Measurements from ENCODE around the gene AHI1.
"Not testable (repeated sequence)": the region's sequence is repeated elsewhere in the genome, so short reads cannot be mapped to it uniquely, and the experiment has no call there.

DNA sequence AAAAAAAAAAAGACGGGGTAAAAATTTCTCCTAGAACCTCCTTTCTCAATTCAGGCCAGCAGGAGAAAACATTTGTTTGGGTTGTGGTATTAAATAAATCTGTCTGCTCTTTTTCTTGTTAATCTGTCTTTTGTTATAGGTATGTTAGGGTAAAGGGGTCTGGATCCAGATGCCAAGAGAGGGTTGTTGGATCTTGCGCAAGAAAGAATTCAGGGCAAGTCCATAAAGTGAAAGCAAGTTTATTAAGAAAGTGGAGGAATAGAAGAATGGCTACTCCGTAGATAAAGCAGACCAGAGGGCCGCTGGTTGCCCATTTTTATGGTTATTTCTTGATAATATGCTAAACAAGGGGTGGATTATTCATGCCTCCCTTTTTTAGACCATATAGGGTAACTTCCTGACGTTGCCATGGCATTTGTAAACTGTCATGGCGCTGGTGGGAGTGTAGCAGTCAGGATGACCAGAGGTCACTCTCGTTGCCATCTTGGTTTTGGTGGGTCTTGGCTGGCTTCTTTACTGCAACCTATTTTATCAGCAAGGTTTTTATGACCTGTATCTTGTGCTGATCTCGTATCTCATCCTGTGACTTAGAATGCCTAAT, 251.0 kb downstream of the AHI1 start:
- TF ChIP-seq, protein P1, sequence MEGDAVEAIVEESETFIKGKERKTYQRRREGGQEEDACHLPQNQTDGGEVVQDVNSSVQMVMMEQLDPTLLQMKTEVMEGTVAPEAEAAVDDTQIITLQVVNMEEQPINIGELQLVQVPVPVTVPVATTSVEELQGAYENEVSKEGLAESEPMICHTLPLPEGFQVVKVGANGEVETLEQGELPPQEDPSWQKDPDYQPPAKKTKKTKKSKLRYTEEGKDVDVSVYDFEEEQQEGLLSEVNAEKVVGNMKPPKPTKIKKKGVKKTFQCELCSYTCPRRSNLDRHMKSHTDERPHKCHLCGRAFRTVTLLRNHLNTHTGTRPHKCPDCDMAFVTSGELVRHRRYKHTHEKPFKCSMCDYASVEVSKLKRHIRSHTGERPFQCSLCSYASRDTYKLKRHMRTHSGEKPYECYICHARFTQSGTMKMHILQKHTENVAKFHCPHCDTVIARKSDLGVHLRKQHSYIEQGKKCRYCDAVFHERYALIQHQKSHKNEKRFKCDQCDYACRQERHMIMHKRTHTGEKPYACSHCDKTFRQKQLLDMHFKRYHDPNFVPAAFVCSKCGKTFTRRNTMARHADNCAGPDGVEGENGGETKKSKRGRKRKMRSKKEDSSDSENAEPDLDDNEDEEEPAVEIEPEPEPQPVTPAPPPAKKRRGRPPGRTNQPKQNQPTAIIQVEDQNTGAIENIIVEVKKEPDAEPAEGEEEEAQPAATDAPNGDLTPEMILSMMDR (IDR thresholded peaks at IDR 0.05): not testable (repeated sequence)
- not testable (repeated sequence) for TF ChIP-seq EP300 (IDR thresholded peaks at IDR 0.05)

Data from ovary (tissue), 3 donors.